Measurements from ENCODE around the gene ADH1A. TPM values are rescaled to one million over a fixed set of nuclear protein-coding genes. Genes with fewer than 3 reads are reported as not detected.
"Not testable (repeated sequence)": the region's sequence is repeated elsewhere in the genome, so short reads cannot be mapped to it uniquely, and the experiment has no call there.

Gene ADH1A
- total RNA-seq, 2 donors from 2014 or later = 0.16 to 0.17 TPM

DNA sequence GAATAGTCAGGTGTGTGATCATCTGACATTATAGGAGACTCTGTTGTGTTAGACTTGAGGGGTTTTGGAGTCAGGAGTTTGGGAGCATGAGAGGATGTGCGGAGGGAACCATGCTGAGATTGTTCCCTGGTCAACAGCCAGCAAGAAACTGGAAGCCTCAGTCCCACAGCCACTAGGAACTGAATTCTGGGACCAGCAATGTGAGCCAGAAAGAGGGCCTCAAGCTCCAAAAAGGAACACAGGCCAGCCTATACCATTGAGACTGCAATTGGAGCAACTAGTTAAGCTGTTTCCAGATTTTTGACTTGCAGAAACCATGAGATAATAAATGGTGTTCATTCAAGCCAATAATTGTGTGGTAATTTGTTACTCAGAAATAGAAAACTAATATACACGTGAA, 39.1 kb upstream of the ADH1A start:
- Histone ChIP-seq H3K4me1 (no peaks in the 10 kb centered on the region), H3K36me3 (no peaks in the 10 kb centered on the region), H3K27ac (no peak overlapping the region), H3K4me3 (no peak overlapping the region), H3K9ac (ENCODE audit: low read depth in 2 of 2, low read length in 2 of 2) (no peak overlapping the region), H3K9me3 (no peaks in the 10 kb centered on the region), H3K27me3 (no peaks in the 10 kb centered on the region)
- intact Hi-C loops (cut with DNase I) = no loop called here
- TF ChIP-seq, protein P1, sequence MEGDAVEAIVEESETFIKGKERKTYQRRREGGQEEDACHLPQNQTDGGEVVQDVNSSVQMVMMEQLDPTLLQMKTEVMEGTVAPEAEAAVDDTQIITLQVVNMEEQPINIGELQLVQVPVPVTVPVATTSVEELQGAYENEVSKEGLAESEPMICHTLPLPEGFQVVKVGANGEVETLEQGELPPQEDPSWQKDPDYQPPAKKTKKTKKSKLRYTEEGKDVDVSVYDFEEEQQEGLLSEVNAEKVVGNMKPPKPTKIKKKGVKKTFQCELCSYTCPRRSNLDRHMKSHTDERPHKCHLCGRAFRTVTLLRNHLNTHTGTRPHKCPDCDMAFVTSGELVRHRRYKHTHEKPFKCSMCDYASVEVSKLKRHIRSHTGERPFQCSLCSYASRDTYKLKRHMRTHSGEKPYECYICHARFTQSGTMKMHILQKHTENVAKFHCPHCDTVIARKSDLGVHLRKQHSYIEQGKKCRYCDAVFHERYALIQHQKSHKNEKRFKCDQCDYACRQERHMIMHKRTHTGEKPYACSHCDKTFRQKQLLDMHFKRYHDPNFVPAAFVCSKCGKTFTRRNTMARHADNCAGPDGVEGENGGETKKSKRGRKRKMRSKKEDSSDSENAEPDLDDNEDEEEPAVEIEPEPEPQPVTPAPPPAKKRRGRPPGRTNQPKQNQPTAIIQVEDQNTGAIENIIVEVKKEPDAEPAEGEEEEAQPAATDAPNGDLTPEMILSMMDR (IDR thresholded peaks at IDR 0.05) = no peak
- no peak for DNase-seq

DNA sequence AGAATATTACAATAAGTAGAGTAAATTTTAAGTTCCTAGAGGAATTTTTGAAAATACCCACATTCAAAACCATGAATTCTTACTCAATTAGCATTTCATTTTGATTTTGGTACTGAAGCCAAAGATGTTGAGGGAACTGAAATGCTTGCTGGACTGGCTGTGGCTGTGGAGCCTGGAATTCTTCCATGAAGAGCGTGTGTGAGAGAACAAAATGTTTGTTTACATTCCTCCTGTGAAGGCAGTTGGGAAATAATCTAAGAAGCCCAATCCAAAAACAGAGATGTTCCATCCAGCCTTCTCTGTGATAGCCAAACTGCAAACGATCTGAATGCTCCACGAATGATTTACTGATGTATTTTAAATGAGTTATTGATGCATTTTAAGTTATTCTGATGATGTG, 34.2 kb upstream of the ADH1A start:
- H3K4me3 ChIP-seq = no peak overlapping the region
- H3K27ac ChIP-seq = no peak overlapping the region
- no peaks in the 10 kb centered on the region for H3K9me3 ChIP-seq
- H3K27me3 ChIP-seq = no peaks in the 10 kb centered on the region
- H3K36me3 ChIP-seq = no peaks in the 10 kb centered on the region
- no peak overlapping the region for H3K9ac ChIP-seq (ENCODE audit: low read depth in 2 of 2, low read length in 2 of 2)
- DNase-seq = peak; percentile 42
- intact Hi-C loops (cut with DNase I) = no loop called here
- TF ChIP-seq, protein P1 (IDR thresholded peaks at IDR 0.05) = no peak
- H3K4me1 ChIP-seq = no peaks in the 10 kb centered on the region

GRCh38 chr4:99324361-99324760, 33.6 kb upstream of the ADH1A start:
- Histone ChIP-seq H3K4me1 (no peaks in the 10 kb centered on the region), H3K4me3 (no peak overlapping the region), H3K36me3 (no peaks in the 10 kb centered on the region), H3K9me3 (no peaks in the 10 kb centered on the region), H3K27ac (no peak overlapping the region), H3K27me3 (no peaks in the 10 kb centered on the region), H3K9ac (ENCODE audit: low read depth in 2 of 2, low read length in 2 of 2) (no peak overlapping the region)
- intact Hi-C loops (cut with DNase I) = no loop called here
- TF ChIP-seq, protein P1 (IDR thresholded peaks at IDR 0.05) = no peak
- DNase-seq = no peak

DNA sequence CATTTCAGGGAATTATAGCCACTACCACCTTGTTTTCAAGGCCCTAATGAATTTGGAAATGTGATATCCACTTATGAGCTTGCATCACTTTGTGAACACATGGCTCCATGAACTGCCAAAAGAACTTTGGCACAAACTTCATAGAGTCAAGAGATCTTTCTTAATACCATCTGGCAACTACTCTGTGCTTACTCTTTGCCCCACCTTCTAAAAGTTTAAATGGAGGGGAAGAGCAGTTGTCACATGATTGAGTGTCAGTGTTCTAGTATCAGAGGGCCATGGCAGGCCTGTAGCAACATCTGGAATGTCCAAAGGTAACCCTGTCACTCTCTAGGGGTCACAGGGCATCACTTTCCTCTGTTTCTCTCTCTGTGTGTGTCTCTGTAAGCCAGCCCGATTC, 33.0 kb upstream of the ADH1A start:
- TF ChIP-seq, protein P1 (IDR thresholded peaks at IDR 0.05) = no peak
- H3K27ac ChIP-seq = no peak overlapping the region
- no peak overlapping the region for H3K4me3 ChIP-seq
- H3K9ac ChIP-seq (ENCODE audit: low read depth in 2 of 2, low read length in 2 of 2) = no peak overlapping the region
- no peaks in the 10 kb centered on the region for H3K9me3 ChIP-seq
- no peaks in the 10 kb centered on the region for H3K4me1 ChIP-seq
- H3K36me3 ChIP-seq = no peaks in the 10 kb centered on the region
- no peaks in the 10 kb centered on the region for H3K27me3 ChIP-seq
- no peak for DNase-seq
- intact Hi-C loops (cut with DNase I) = no loop called here

- TF ChIP-seq, protein P1 (IDR thresholded peaks at IDR 0.05) = no peak
- no peak for DNase-seq
- H3K27me3 ChIP-seq = no peaks in the 10 kb centered on the region
- H3K27ac ChIP-seq = no peak within 1 kb of the TSS
- no peak within 1 kb of the TSS for H3K9ac ChIP-seq (ENCODE audit: low read depth in 2 of 2, low read length in 2 of 2)
- intact Hi-C loops (cut with DNase I) = no loop called here
- no peaks in the 10 kb centered on the region for H3K4me1 ChIP-seq
- no peaks in the 10 kb centered on the region for H3K36me3 ChIP-seq
- H3K9me3 ChIP-seq = no peaks in the 10 kb centered on the region
- H3K4me3 ChIP-seq = no peak within 1 kb of the TSS
These were observed 30.7 kb upstream of the ADH1A start, which contains the start of gene ADH1B for GRCh38 chr4:99321241-99322191. Gene ADH1B, minus strand, starts transcription at chr4:99321401. Its CDS starts 70 bp downstream, at chr4:99321331.

- DNase-seq; H3K4me3 ChIP-seq; H3K4me1 ChIP-seq; H3K9ac ChIP-seq (ENCODE audit: low read depth in 2 of 2, low read length in 2 of 2); H3K36me3 ChIP-seq; H3K9me3 ChIP-seq; H3K27ac ChIP-seq; intact Hi-C loops (cut with DNase I); H3K27me3 ChIP-seq: not testable (repeated sequence)
These were observed 27.0 kb upstream of the ADH1A start for GRCh38 chr4:99317811-99318210.

All from colonic mucosa (tissue), 4 donors.